Naive thymus-derived CD4-positive, alpha-beta T cell (primary cell): ENCODE results near the gene PARP3. TPM values are rescaled to one million over a fixed set of nuclear protein-coding genes. Genes with fewer than 3 reads are reported as not detected.
"Not testable (repeated sequence)": the region's sequence is repeated elsewhere in the genome, so short reads cannot be mapped to it uniquely, and the experiment has no call there.

Experiments
- ATAC-seq: fragments of 150-1000 bp; cut with Tn5 transposase; 2 replicates; pipeline ENCODE4 v1.10.0; 2021; ENCODE audit warnings: mild to moderate bottlenecking, moderate library complexity
- CTCF ChIA-PET: fragments of 350-600 bp; sonication (Branson Sonifier 250); formaldehyde crosslinking; loops from one replicate; lab custom pipeline; 2021; ENCODE audit warnings: antibody characterized with exemption; lab: Charles Lee
- POLR2A ChIA-PET: fragments of 350-600 bp; sonication (Branson Sonifier 250); formaldehyde crosslinking; loops from one replicate; lab custom pipeline; 2021; ENCODE audit warnings: antibody characterized with exemption, inconsistent platforms; lab: Charles Lee
- DNase-seq, 9 donors: peaks; one replicate each; pipeline versions ENCODE4 v3.0.0 to v3.0.0-alpha.2; 2020 to 2022; ENCODE audit warnings: mixed read lengths in 1 of 9
- H3K27ac ChIP-seq: one replicate; pipeline ENCODE4 v1.7.0; 2013; ENCODE audit warnings: mild to moderate bottlenecking, low read depth, low read length, moderate library complexity
- H3K27me3 ChIP-seq, 2 donors: one replicate each; pipeline ENCODE4 v1.7.0; 2013; ENCODE audit warnings: low read length in 2 of 2, mild to moderate bottlenecking in 2 of 2, moderate library complexity in 2 of 2; ENCODE audit not compliant: control insufficient read depth in 2 of 2, insufficient read depth in 2 of 2
- H3K36me3 ChIP-seq, 3 experiments: 1 replicate in 2 of 3; 2 replicates in 1 of 3; pipeline ENCODE4 v1.7.0; 2013; ENCODE audit warnings: low read length in 3 of 3, mild to moderate bottlenecking in 3 of 3, moderate library complexity in 1 of 3; ENCODE audit not compliant: insufficient read depth in 3 of 3, control insufficient read depth in 2 of 3
- H3K4me1 ChIP-seq, 2 donors: one replicate each; pipeline ENCODE4 v1.7.0; 2013; ENCODE audit warnings: low read length in 2 of 2, mild to moderate bottlenecking in 2 of 2, moderate library complexity in 1 of 2; ENCODE audit not compliant: control insufficient read depth in 2 of 2, insufficient read depth in 2 of 2
- H3K4me3 ChIP-seq: 2 replicates; pipeline ENCODE4 v1.7.0; 2013; ENCODE audit warnings: mild to moderate bottlenecking, low read length
- H3K9me3 ChIP-seq, 3 experiments: 1 replicate in 2 of 3; 2 replicates in 1 of 3; pipeline ENCODE4 v1.7.0; 2013; ENCODE audit warnings: low read length in 3 of 3; ENCODE audit not compliant: control insufficient read depth in 2 of 3
- H3K27ac Mint-ChIP-seq, 9 donors: one replicate each; pipeline ENCODE4 v1.8.0; 2020 to 2022; ENCODE audit warnings: mixed read lengths in 9 of 9, mild to moderate bottlenecking in 8 of 9, moderate library complexity in 5 of 9, inconsistent platforms in 2 of 9
- H3K27me3 Mint-ChIP-seq, 5 donors: one replicate each; pipeline ENCODE4 v1.8.0; 2021 to 2022; ENCODE audit warnings: mixed read lengths in 5 of 5, mild to moderate bottlenecking in 1 of 5
- H3K36me3 Mint-ChIP-seq, 5 donors: one replicate each; pipeline ENCODE4 v1.8.0; 2020 to 2022; ENCODE audit warnings: mixed read lengths in 5 of 5, mild to moderate bottlenecking in 3 of 5, inconsistent platforms in 1 of 5
- H3K4me1 Mint-ChIP-seq, 7 donors: one replicate each; pipeline ENCODE4 v1.8.0; 2020 to 2022; ENCODE audit warnings: mixed read lengths in 7 of 7, mild to moderate bottlenecking in 3 of 7, inconsistent platforms in 1 of 7
- H3K4me3 Mint-ChIP-seq, 10 donors: one replicate each; pipeline ENCODE4 v1.8.0; 2020 to 2022; ENCODE audit warnings: mild to moderate bottlenecking in 10 of 10, mixed read lengths in 10 of 10, moderate library complexity in 6 of 10, inconsistent platforms in 2 of 10
- H3K9me3 Mint-ChIP-seq, 11 donors: one replicate each; pipeline ENCODE4 v1.8.0; 2020 to 2022; ENCODE audit warnings: mixed read lengths in 11 of 11, mild to moderate bottlenecking in 4 of 11, inconsistent platforms in 1 of 11, moderate library complexity in 1 of 11
- intact Hi-C, 2 donors: fragments of 100-400 bp; cut with micrococcal nuclease; formaldehyde crosslinking; loops; one replicate each; pipeline ENCODE4 v1.15.1; 2023
- polyA plus RNA-seq, 2 donors: library from polyadenylated mRNA; unstranded; fragments of 300-500 nt; fragmentation: Illumina TruSeq; gene quantifications; one replicate each; pipeline ENCODE4 v1.2.3, GENCODE V29; 2021
- total RNA-seq, 6 experiments: library from RNA in 5 of 6; stranded (reverse) in 5 of 6; gene quantifications; 1 replicate in 5 of 6; 2 replicates in 1 of 6; pipeline ENCODE4 v1.2.3 and lab custom pipeline; 2021 to 2026

Gene PARP3
- total and polyA plus RNA-seq, 7 experiments from 2014 or later = 3.2 to 21.5 (median 8.1) TPM

DNA sequence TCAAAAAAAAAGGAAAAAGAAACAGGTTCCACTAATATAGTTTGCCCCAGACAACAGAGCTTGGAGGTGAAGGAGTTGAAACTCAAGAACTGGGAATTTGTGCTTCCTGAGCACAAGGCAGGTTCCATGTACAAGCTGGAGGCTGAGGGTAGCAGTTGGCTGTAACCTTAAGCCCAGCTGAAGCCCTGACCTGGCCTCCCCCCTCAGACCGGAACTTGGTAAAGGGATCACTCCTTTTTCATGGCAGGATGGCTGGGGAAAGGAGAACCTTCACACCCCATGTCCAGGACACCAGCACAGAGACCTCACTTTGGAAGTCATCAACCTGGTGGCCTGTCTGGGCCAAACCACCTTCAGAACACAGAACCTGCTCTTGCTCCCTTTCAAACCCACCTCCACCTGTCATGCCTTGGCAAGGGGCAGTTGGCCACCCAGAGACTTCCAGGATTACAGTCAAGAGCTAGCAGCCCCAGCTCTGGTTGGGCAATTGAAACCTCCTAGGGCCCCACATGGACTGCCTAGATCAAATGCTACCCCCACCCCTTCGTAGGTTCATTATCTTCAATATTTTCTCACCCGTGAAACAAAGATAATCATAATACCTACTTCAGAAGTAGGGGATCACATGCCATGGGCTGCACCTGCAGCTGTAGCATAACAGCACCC lies 50.0 kb downstream of the PARP3 start:
- Mint-ChIP-seq H3K9me3 (no peaks in the 10 kb centered on the region), H3K4me1 (peaks cover 21 to 44% (median 35%) of the 10 kb centered on the region in 7 donors), H3K27me3 (peaks cover 0 to 2% (median 0%) of the 10 kb centered on the region in 5 donors), H3K27ac (peak overlapping the region in 1 of 9 donors; percentile 22), H3K36me3 (peaks cover 3 to 23% (median 9%) of the 10 kb centered on the region in 5 donors), H3K4me3 (peak overlapping the region in 1 of 10 donors; percentile 12)
- Histone ChIP-seq H3K27me3 (no peaks in the 10 kb centered on the region), H3K9me3 (no peaks in the 10 kb centered on the region), H3K4me1 (peaks cover 13 to 15% of the 10 kb centered on the region in 2 donors), H3K4me3 (no peak overlapping the region), H3K36me3 (peaks cover 5 to 34% (median 11%) of the 10 kb centered on the region in 3 experiments), H3K27ac (peak overlapping the region; percentile 42)
- ATAC-seq (no peak), DNase-seq (no peak)
- intact Hi-C loops = loop anchor here (10.0 kb wide), 2 partner anchors 543 to 1353 kb away; partner anchors contain the start of genes DCP1A (in 1 of the 2), NT5DC2 (in 1 of the 2) and UQCC5 (in 1 of the 2)
- CTCF ChIA-PET = interaction anchor here (0.8 to 1.9 kb wide), 3 partner anchors 8 to 65 kb away, joined by 4 to 7 read pairs (median 4); no protein-coding TSS in a partner anchor
- POLR2A ChIA-PET = interaction anchor here (0.6 to 3.0 kb wide), 3 partner anchors 9 to 59 kb away, joined by 4 to 14 read pairs (median 6); partner anchors contain the start of genes ABHD14A, ABHD14B and ACY1

GRCh38 chr3:51993657-51994056 lies 51.5 kb downstream of the PARP3 start:
- H3K4me1 Mint-ChIP-seq = peaks cover 21 to 44% (median 31%) of the 10 kb centered on the region in 7 donors
- H3K4me3 ChIP-seq, H3K27me3 ChIP-seq, H3K9me3 ChIP-seq, H3K27me3 Mint-ChIP-seq, ATAC-seq, H3K9me3 Mint-ChIP-seq, DNase-seq: not testable (repeated sequence)
- H3K27ac ChIP-seq = peak overlapping the region; percentile 95
- peak overlapping the region in 5 of 10 donors; percentile 38 to 99 (median 51) for H3K4me3 Mint-ChIP-seq
- H3K36me3 Mint-ChIP-seq = peaks cover 3 to 23% (median 9%) of the 10 kb centered on the region in 5 donors
- intact Hi-C loops = loop anchor here (2.0 to 10.0 kb wide), 3 partner anchors 19 to 1351 kb away; partner anchors contain the start of genes ABHD14A (in 1 of the 2), ABHD14B (in 1 of the 2), DCP1A (in 1 of the 2) and NT5DC2 (in 1 of the 2)
- peaks cover 13 to 15% of the 10 kb centered on the region in 2 donors for H3K4me1 ChIP-seq
- peak overlapping the region in 6 of 9 donors; percentile 29 to 100 (median 83) for H3K27ac Mint-ChIP-seq
- POLR2A ChIA-PET = interaction anchor here (0.6 to 3.0 kb wide), 2 partner anchors 10 to 28 kb away, joined by 3 to 14 read pairs; partner anchors contain the start of gene ACY1
- CTCF ChIA-PET = interaction anchor here (1.2 kb wide), 1 partner anchor 52 kb away, joined by 4 read pairs; the partner anchor contains the start of gene RRP9
- H3K36me3 ChIP-seq = peaks cover 5 to 34% (median 11%) of the 10 kb centered on the region in 3 experiments

GRCh38 chr3:51994530-51994929 lies 52.4 kb downstream of the PARP3 start:
- no peaks in the 10 kb centered on the region for H3K9me3 Mint-ChIP-seq
- ATAC-seq (no peak), DNase-seq (no peak)
- H3K27ac Mint-ChIP-seq = peak overlapping the region; percentile 82 to 100 (median 100)
- H3K9me3 ChIP-seq = no peaks in the 10 kb centered on the region
- H3K36me3 Mint-ChIP-seq = peaks cover 3 to 23% (median 9%) of the 10 kb centered on the region in 5 donors
- peak overlapping the region; percentile 95 for H3K27ac ChIP-seq
- H3K4me1 Mint-ChIP-seq = peaks cover 21 to 44% (median 31%) of the 10 kb centered on the region in 7 donors
- H3K27me3 Mint-ChIP-seq = peaks cover 0 to 7% (median 0%) of the 10 kb centered on the region in 5 donors
- H3K4me3 Mint-ChIP-seq = peak overlapping the region; percentile 92 to 100 (median 98)
- H3K27me3 ChIP-seq = no peaks in the 10 kb centered on the region
- ChIA-PET POLR2A (interaction anchor here (0.6 to 2.4 kb wide), 9 partner anchors 10 to 284 kb away, joined by 3 to 33 read pairs (median 9); partner anchors contain the start of genes ABHD14A, ABHD14B, ACY1 and DUSP7), CTCF (interaction anchor here (0.7 to 1.2 kb wide), 3 partner anchors 11 to 53 kb away, joined by 3 to 5 read pairs (median 4); partner anchors contain the start of genes ABHD14B and RRP9)
- intact Hi-C loops = loop anchor here (2.0 to 10.0 kb wide), 3 partner anchors 20 to 1350 kb away; partner anchors contain the start of genes ABHD14A (in 1 of the 2), ABHD14B (in 1 of the 2), DCP1A (in 1 of the 2) and NT5DC2 (in 1 of the 2)
- H3K36me3 ChIP-seq = peaks cover 5 to 34% (median 11%) of the 10 kb centered on the region in 3 experiments
- H3K4me3 ChIP-seq = no peak overlapping the region
- peaks cover 13 to 15% of the 10 kb centered on the region in 2 donors for H3K4me1 ChIP-seq

DNA sequence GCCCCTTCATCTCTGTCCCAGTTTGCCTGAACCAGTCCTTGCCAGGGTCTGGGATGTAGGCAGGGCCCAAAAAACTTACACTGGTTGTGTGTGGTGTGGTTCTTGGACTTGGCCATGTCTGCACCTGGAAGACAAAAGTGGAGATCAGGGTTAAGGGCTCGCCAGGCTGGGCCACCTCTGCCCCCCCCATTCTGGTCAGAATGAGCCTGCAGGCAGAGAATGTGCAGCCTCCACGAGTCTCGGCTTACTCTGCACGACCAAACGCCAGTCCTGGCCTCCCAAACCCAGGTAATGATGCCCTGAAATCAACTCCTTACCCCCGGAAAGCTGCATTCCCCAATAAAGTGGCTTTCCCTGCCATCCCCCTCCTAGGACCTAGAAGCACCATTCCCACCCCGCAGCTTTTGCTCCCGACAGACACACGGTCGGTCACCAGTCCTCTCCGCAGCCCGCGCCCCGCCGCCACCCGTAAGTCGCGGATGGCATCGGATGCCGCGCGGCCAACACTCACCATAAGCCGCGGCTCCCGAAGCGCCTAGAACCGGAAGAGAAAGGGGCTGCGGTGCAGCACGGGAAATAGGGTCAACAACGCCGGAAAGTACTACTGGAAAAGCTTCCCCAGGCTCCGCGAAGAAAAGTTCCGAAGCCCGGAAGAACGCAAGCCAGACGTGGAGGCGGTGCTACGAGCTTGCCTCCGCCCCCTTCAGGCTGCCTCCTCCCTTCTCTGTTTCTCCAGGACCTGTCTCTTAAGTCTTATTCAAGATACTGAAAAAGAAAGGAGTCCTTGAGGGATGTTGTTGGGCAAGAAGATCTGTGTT lies 53.4 kb downstream of the PARP3 start, which contains the start of gene RPL29:
TSS of gene RPL29 (minus strand) at position 550 of the 818 bp plus-strand sequence. CDS start at position 116, 434 bp downstream.
- ChIA-PET POLR2A (interaction anchor here (0.6 to 2.4 kb wide), 22 partner anchors 9 to 458 kb away, joined by 3 to 33 read pairs (median 4); partner anchors contain the start of genes ABHD14A, ABHD14B, ACY1 and DUSP7), CTCF (interaction anchor here (0.6 to 1.6 kb wide), 11 partner anchors 9 to 344 kb away, joined by 3 to 5 read pairs (median 3); partner anchors contain the start of genes ABHD14B, POC1A and RRP9)
- H3K4me3 ChIP-seq = peak within 1 kb of the TSS; percentile 98
- Mint-ChIP-seq H3K9me3 (no peaks in the 10 kb centered on the region), H3K27me3 (peaks cover 0 to 16% (median 0%) of the 10 kb centered on the region in 5 donors), H3K27ac (peak within 1 kb of the TSS; percentile 98 to 100 (median 100)), H3K4me1 (peaks cover 19 to 44% (median 31%) of the 10 kb centered on the region in 7 donors), H3K4me3 (peak within 1 kb of the TSS; percentile 92 to 100 (median 98)), H3K36me3 (peaks cover 3 to 23% (median 9%) of the 10 kb centered on the region in 5 donors)
- H3K27me3 ChIP-seq = no peaks in the 10 kb centered on the region
- H3K4me1 ChIP-seq = peaks cover 13 to 15% of the 10 kb centered on the region in 2 donors
- H3K9me3 ChIP-seq = no peaks in the 10 kb centered on the region
- DNase-seq (peak; percentile 80 to 95 (median 92)), ATAC-seq (peak; percentile 99)
- peaks cover 5 to 34% (median 11%) of the 10 kb centered on the region in 3 experiments for H3K36me3 ChIP-seq
- intact Hi-C loops = loop anchor here (1.0 to 10.0 kb wide), 11 partner anchors 12 to 1349 kb away; partner anchors contain the start of genes ABHD14A (in 2 of the 2), ACY1 (in 2 of the 2), PARP3 (in 2 of the 2) and ABHD14B (in 1 of the 2)
- H3K27ac ChIP-seq = peak within 1 kb of the TSS; percentile 95

DNA sequence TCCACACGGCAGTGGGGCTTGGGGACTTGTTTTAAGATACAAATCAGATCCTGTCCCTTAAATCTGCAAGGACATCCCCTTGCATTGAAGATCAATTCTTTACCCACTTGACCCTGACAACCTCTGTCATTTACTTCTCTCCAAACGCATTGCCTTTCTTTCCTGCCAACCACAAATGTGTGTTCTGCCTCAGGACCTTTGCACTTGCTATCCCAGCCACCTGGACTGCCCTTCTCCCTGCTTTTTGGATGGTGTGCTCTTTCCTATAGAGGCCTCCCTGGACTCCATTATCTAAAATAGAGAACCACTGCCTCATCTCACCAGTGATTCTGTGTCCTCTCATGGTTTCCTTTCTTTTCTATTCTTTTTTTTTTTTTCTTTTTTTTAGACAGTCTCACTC lies 55.0 kb downstream of the PARP3 start:
- intact Hi-C loops = loop anchor here (5.0 to 10.0 kb wide), 4 partner anchors 200 to 1348 kb away; partner anchors contain the start of genes ALAS1 (in 1 of the 2), DCP1A (in 1 of the 2), GLYCTK (in 1 of the 2) and NT5DC2 (in 1 of the 2)
- DNase-seq (no peak), ATAC-seq (no peak)
- H3K4me3 ChIP-seq = no peak overlapping the region
- H3K27me3 ChIP-seq = no peaks in the 10 kb centered on the region
- peaks cover 5 to 25% (median 11%) of the 10 kb centered on the region in 3 experiments for H3K36me3 ChIP-seq
- H3K9me3 Mint-ChIP-seq = no peaks in the 10 kb centered on the region
- CTCF ChIA-PET = no interaction called here
- H3K27ac Mint-ChIP-seq = peak overlapping the region in 4 of 9 donors; percentile 46 to 71 (median 56)
- peak overlapping the region in 3 of 10 donors; percentile 14 to 40 (median 21) for H3K4me3 Mint-ChIP-seq
- H3K27me3 Mint-ChIP-seq = peaks cover 0 to 16% (median 0%) of the 10 kb centered on the region in 5 donors
- no peaks in the 10 kb centered on the region for H3K9me3 ChIP-seq
- no peak overlapping the region for H3K27ac ChIP-seq
- H3K36me3 Mint-ChIP-seq = peaks cover 3 to 21% (median 9%) of the 10 kb centered on the region in 5 donors
- peaks cover 21% of the 10 kb centered on the region in 2 donors for H3K4me1 ChIP-seq
- POLR2A ChIA-PET = no interaction called here
- H3K4me1 Mint-ChIP-seq = peaks cover 25 to 47% (median 33%) of the 10 kb centered on the region in 7 donors
